CD4-positive, alpha-beta T cell (primary cell): ENCODE results near the gene ANGPTL2. TPM values are rescaled to one million over a fixed set of nuclear protein-coding genes. Genes with fewer than 3 reads are reported as not detected.

Experiments used
- ATAC-seq: fragments of 200-7000 bp; cut with Tn5 transposase; one replicate; pipeline ENCODE4 v1.10.0; 2022; ENCODE audit warnings: mild to moderate bottlenecking; ENCODE audit not compliant: poor library complexity
- CTCF ChIA-PET: fragments of 350-600 bp; sonication (Branson Sonifier 250); formaldehyde crosslinking; loops from one replicate; lab custom pipeline; 2021; ENCODE audit warnings: antibody characterized with exemption, inconsistent platforms; lab: Charles Lee
- POLR2A ChIA-PET: fragments of 350-600 bp; sonication (Branson Sonifier 250); formaldehyde crosslinking; loops from one replicate; lab custom pipeline; 2021; ENCODE audit warnings: antibody characterized with exemption, inconsistent platforms; lab: Charles Lee
- DNase-seq, 14 experiments: peaks; one replicate each; pipeline ENCODE4 v3.0.0-alpha.2; 2013 to 2020; ENCODE audit warnings: mixed read lengths in 2 of 14
- H3K27ac ChIP-seq, 2 donors: one replicate each; pipeline versions ENCODE4 v1.5.1 to v1.7.0; 2013; ENCODE audit warnings: low read length in 2 of 2, low read depth in 1 of 2, mild to moderate bottlenecking in 1 of 2
- H3K27me3 ChIP-seq, 2 experiments: 1 replicate in 1 of 2; 2 replicates in 1 of 2; pipeline versions ENCODE4 v1.6.1 to v1.7.0; 2013; ENCODE audit warnings: low read length in 2 of 2, control low read depth in 1 of 2, mild to moderate bottlenecking in 1 of 2, moderate library complexity in 1 of 2; ENCODE audit not compliant: insufficient read depth in 2 of 2, control insufficient read depth in 1 of 2
- H3K36me3 ChIP-seq: one replicate; pipeline ENCODE4 v1.6.1; 2013; ENCODE audit warnings: low read length, control low read depth; ENCODE audit not compliant: insufficient read depth
- H3K4me1 ChIP-seq: one replicate; pipeline ENCODE4 v1.6.1; 2013; ENCODE audit warnings: low read length, control low read depth; ENCODE audit not compliant: insufficient read depth
- H3K4me3 ChIP-seq: one replicate; pipeline ENCODE4 v1.5.1; 2013; ENCODE audit warnings: mild to moderate bottlenecking, low read length, moderate library complexity
- H3K9me3 ChIP-seq, 2 experiments: 1 replicate in 1 of 2; 2 replicates in 1 of 2; pipeline versions ENCODE4 v1.6.1 to v1.7.0; 2013; ENCODE audit warnings: low read length in 2 of 2, mild to moderate bottlenecking in 2 of 2, control low read depth in 1 of 2, moderate library complexity in 1 of 2; ENCODE audit not compliant: control insufficient read depth in 1 of 2, insufficient read depth in 1 of 2
- H3K27ac Mint-ChIP-seq: one replicate; pipeline ENCODE4 v1.8.0; 2020; ENCODE audit warnings: mixed read lengths
- H3K27me3 Mint-ChIP-seq: one replicate; pipeline ENCODE4 v1.8.0; 2021; ENCODE audit warnings: mixed read lengths
- H3K36me3 Mint-ChIP-seq: one replicate; pipeline ENCODE4 v1.8.0; 2021; ENCODE audit warnings: low read depth, mixed read lengths
- H3K4me1 Mint-ChIP-seq: one replicate; pipeline ENCODE4 v1.8.0; 2021; ENCODE audit warnings: low read depth, mixed read lengths
- H3K4me3 Mint-ChIP-seq: one replicate; pipeline ENCODE4 v1.8.0; 2020; ENCODE audit warnings: mild to moderate bottlenecking, mixed read lengths
- H3K9me3 Mint-ChIP-seq: one replicate; pipeline ENCODE4 v1.8.0; 2020; ENCODE audit warnings: mixed read lengths
- intact Hi-C, 2 experiments: fragments of 100-400 bp; cut with DNase I in 1 of 2; cut with micrococcal nuclease in 1 of 2; formaldehyde crosslinking; loops; one replicate each; pipeline versions ENCODE4 v1.15.1 to v1.9.0; 2023 to 2025; cut with DNase I, micrococcal nuclease
- total RNA-seq, 174 experiments: library from RNA in 2 of 174; stranded (reverse) in 2 of 174; gene quantifications; one replicate each; pipeline ENCODE4 v1.2.3 and lab custom pipeline; 2021 to 2026
- TF ChIP-seq, protein P1 (sequence below): fragments of 200-600 bp; IDR thresholded peaks from one replicate; pipeline ENCODE4 v1.8.0; 2022; ENCODE audit warnings: antibody characterized with exemption, mild to moderate bottlenecking

Gene ANGPTL2
- total RNA-seq, 2 experiments from 2014 or later, result not detected

DNA sequence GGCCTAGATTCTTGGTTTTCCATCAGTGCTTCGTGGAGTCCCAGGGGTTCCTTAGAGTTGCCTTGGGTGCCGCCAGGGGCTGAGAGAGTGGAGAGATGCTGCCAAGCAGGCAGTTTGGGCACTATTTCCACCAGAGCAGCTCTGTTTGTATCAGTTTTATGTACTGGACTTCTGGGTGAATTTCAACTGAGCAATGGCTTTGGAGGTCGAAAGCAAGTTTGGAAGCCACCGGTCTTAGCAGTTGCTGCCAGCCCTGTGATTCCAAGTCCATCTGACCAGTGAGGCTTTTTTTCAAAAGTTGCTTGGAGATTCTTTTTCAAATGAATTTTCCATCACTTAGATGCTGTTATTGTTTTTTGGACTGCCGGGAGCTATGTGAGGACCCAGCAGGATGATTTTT lies 68.5 kb downstream of the ANGPTL2 start:
- Histone ChIP-seq H3K4me1 (peaks cover 11% of the 10 kb centered on the region), H3K27ac (no peak overlapping the region), H3K27me3 (no peaks in the 10 kb centered on the region), H3K4me3 (no peak overlapping the region), H3K36me3 (no peaks in the 10 kb centered on the region), H3K9me3 (no peaks in the 10 kb centered on the region)
- peaks cover 13% of the 10 kb centered on the region for H3K4me1 Mint-ChIP-seq
- POLR2A ChIA-PET, result no interaction called here
- no peak overlapping the region for H3K27ac Mint-ChIP-seq
- ATAC-seq, result no peak
- no peak for DNase-seq
- H3K4me3 Mint-ChIP-seq, result no peak overlapping the region
- no peaks in the 10 kb centered on the region for H3K36me3 Mint-ChIP-seq
- no peaks in the 10 kb centered on the region for H3K27me3 Mint-ChIP-seq
- intact Hi-C loops, result no loop called here
- TF ChIP-seq, protein P1, sequence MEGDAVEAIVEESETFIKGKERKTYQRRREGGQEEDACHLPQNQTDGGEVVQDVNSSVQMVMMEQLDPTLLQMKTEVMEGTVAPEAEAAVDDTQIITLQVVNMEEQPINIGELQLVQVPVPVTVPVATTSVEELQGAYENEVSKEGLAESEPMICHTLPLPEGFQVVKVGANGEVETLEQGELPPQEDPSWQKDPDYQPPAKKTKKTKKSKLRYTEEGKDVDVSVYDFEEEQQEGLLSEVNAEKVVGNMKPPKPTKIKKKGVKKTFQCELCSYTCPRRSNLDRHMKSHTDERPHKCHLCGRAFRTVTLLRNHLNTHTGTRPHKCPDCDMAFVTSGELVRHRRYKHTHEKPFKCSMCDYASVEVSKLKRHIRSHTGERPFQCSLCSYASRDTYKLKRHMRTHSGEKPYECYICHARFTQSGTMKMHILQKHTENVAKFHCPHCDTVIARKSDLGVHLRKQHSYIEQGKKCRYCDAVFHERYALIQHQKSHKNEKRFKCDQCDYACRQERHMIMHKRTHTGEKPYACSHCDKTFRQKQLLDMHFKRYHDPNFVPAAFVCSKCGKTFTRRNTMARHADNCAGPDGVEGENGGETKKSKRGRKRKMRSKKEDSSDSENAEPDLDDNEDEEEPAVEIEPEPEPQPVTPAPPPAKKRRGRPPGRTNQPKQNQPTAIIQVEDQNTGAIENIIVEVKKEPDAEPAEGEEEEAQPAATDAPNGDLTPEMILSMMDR, result no peak
- H3K9me3 Mint-ChIP-seq, result no peaks in the 10 kb centered on the region
- CTCF ChIA-PET, result no interaction called here

DNA sequence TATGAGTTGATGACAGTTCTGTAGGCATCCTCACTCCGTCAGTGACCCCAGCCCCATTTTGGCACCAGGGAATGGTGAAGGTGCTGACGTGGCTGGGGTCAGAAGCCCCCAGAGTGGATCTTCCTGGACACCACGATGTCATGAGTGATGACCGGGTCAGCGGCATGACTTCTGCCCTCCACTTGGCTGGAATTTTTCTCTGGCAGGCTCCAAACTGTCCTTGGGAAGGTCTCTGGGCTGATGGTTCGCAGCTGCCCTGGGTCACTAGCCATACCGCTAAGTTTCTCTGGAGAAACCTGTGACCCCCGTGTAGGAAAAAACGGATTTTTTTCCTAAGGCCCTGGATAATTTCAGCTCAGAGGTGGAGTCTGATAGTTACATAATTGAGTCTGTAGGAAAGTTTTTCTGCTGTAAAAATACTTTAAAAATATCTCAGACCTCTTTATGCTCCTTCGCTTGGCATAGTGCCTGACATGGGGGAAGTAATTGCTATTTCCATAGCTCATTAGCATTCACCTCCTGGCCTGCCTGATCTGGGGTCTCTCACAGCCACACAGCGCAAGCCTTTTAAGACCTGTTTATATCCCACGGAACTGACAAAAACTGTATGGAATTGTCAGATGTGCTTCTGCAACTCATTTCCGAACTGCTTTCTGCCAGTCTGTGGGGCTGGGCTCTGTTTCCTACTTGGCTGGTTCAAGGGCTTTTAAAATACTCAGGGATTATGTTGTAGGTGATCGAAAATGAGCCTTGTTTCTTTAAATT lies 69.2 kb downstream of the ANGPTL2 start:
- H3K9me3 ChIP-seq, result no peaks in the 10 kb centered on the region
- Mint-ChIP-seq H3K27ac (no peak overlapping the region), H3K27me3 (no peaks in the 10 kb centered on the region), H3K4me1 (peaks cover 19% of the 10 kb centered on the region), H3K9me3 (no peaks in the 10 kb centered on the region), H3K36me3 (no peaks in the 10 kb centered on the region), H3K4me3 (no peak overlapping the region)
- ChIA-PET POLR2A (no interaction called here), CTCF (no interaction called here)
- intact Hi-C loops, result no loop called here
- H3K27me3 ChIP-seq, result no peaks in the 10 kb centered on the region
- TF ChIP-seq, protein P1, result no peak
- no peaks in the 10 kb centered on the region for H3K36me3 ChIP-seq
- H3K4me1 ChIP-seq, result peaks cover 16% of the 10 kb centered on the region
- no peak for DNase-seq
- no peak overlapping the region for H3K27ac ChIP-seq
- no peak for ATAC-seq
- H3K4me3 ChIP-seq, result no peak overlapping the region

DNA sequence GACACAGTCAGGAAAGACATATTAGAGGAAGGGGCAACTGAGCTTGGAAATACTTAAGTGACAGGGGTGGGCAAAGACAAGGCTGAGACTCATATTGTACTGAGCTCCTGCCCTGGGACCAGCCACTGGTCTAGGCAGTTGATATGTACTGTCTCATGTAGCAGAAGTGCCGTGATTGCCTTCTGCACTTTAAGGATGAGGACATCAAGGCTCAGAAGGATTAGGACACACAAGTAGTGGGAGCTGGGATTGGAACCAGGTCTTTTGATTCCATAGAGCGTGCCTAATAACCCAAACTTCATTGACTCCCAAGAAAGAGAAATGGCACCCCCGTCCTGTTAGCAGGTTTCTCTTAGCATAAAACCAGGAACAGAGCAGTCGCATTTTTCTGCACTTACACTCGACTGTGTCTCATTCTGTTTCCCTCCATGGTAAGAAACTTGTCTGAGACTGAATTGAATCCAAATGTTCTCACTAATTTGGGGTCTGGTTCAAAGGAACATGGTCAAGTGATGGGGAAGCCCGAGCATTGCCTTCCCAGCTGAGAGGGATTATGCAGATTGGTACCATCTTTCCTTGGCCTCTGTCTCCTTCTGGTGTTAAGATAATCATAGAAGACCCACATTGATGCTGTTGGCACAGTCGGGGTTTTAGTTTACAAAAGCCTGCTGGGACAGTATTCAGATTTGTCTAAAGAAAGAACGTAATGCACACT lies 70.4 kb downstream of the ANGPTL2 start:
- peaks cover 21% of the 10 kb centered on the region for H3K4me1 ChIP-seq
- H3K27me3 ChIP-seq, result no peaks in the 10 kb centered on the region
- H3K27me3 Mint-ChIP-seq, result no peaks in the 10 kb centered on the region
- DNase-seq (no peak), ATAC-seq (no peak)
- H3K4me1 Mint-ChIP-seq, result peaks cover 24% of the 10 kb centered on the region
- intact Hi-C loops, result no loop called here
- no peaks in the 10 kb centered on the region for H3K9me3 ChIP-seq
- no peak overlapping the region for H3K4me3 ChIP-seq
- ChIA-PET POLR2A (no interaction called here), CTCF (no interaction called here)
- H3K27ac Mint-ChIP-seq, result no peak overlapping the region
- no peak overlapping the region for H3K27ac ChIP-seq
- TF ChIP-seq, protein P1, result no peak
- H3K4me3 Mint-ChIP-seq, result no peak overlapping the region
- H3K36me3 Mint-ChIP-seq, result no peaks in the 10 kb centered on the region
- no peaks in the 10 kb centered on the region for H3K9me3 Mint-ChIP-seq
- no peaks in the 10 kb centered on the region for H3K36me3 ChIP-seq
